ENCODE data around the gene HSPA2.

HSPA2 gene

DNA sequence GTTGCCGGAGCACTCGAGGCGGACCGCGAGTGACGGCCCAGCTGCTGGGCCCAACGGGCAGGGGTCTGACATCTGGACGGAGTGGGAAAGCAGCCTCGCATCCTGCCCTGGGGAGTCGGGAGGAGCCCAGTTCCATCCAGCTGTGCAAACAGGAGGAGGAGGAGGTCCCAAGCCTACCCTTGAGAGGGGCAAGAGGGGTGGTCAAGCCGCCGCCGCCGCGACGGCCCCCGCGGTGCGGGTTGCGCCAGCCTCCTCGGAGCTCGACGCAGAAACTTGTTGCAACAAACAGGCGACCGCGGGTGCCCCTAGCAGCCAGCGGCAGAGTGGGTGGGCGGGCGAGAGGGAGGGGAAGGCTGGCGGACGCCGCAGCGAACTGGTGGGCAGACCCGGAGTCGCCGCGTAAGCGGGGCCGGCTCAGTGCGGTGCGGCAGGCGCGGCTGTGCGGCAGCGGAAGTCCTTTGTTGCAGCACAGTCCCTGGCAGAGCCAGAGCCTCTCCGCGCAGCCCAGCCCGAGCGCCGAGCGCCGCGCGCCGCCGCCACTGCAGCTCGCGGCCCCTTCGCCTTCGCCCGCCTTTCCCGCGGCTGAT, 36.1 kb upstream of the HSPA2 start, which contains the start of gene ZBTB1:
ZBTB1 (plus strand) TSS at position 461 of the 587 bp plus-strand sequence. CDS start 16,735 bp downstream, outside the sequence.
- peak; percentile 80 for DNase-seq
- Mint-ChIP-seq H3K9me3 (no peaks in the 10 kb centered on the region), H3K36me3 (ENCODE audit: low read depth) (no peaks in the 10 kb centered on the region), H3K27me3 (ENCODE audit: low read depth, poor library complexity) (no peaks in the 10 kb centered on the region), H3K4me3 (peak within 1 kb of the TSS; percentile 91), H3K27ac (peak within 1 kb of the TSS; percentile 100), H3K4me1 (peaks cover 76% of the 10 kb centered on the region)
- TF ChIP-seq, protein P1, sequence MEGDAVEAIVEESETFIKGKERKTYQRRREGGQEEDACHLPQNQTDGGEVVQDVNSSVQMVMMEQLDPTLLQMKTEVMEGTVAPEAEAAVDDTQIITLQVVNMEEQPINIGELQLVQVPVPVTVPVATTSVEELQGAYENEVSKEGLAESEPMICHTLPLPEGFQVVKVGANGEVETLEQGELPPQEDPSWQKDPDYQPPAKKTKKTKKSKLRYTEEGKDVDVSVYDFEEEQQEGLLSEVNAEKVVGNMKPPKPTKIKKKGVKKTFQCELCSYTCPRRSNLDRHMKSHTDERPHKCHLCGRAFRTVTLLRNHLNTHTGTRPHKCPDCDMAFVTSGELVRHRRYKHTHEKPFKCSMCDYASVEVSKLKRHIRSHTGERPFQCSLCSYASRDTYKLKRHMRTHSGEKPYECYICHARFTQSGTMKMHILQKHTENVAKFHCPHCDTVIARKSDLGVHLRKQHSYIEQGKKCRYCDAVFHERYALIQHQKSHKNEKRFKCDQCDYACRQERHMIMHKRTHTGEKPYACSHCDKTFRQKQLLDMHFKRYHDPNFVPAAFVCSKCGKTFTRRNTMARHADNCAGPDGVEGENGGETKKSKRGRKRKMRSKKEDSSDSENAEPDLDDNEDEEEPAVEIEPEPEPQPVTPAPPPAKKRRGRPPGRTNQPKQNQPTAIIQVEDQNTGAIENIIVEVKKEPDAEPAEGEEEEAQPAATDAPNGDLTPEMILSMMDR (IDR thresholded peaks at IDR 0.05): no peak

DNA sequence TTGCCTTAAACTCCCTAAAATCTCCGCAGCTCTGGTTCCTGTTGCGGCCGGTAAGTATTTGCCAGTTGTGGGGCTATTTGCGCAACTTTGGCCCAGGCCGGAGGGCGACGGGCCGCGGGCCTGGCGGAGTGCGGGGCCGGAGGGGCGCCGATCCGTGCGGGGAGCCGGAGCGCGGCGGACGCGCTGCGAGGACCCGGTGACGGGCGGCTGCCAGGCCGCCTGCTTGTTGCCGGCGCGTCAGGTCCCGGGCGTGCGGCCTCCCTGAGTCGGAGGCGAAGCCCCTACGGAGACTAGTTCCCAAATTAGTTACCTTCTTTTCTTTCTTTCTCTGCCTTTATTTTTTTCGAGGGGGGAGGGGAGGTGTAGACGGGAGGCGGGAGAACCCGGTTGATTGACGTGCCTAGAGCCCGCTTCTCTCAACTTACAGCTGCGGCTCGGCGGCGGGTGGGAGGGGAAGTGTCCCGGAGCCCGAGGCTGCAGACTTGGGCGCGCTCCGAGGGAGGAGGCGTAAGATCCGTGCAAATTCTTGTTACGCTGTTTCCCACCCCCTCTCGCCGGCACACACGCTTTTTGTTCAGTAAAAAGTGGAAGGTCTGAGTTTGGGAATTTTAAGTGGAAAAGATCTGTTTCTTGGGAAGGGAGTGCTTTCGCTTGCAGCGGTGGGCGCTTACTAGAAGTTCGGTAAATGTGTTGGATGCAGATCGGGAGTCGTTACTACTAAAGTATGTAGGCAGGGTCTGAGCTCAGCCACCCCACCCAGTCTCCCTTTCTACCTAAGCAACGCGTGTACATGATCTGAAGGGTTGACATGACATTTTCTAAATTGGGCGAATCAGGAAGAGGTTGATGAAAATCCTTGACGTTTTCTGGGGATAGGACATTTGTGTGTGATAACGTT, 35.4 kb upstream of the HSPA2 start:
- H3K4me3 Mint-ChIP-seq: peak overlapping the region; percentile 91
- H3K4me1 Mint-ChIP-seq: peaks cover 74% of the 10 kb centered on the region
- TF ChIP-seq, protein P1 (IDR thresholded peaks at IDR 0.05): no peak
- peak; percentile 84 for DNase-seq
- no peaks in the 10 kb centered on the region for H3K9me3 Mint-ChIP-seq
- no peaks in the 10 kb centered on the region for H3K27me3 Mint-ChIP-seq (ENCODE audit: low read depth, poor library complexity)
- peak overlapping the region; percentile 99 for H3K27ac Mint-ChIP-seq
- no peaks in the 10 kb centered on the region for H3K36me3 Mint-ChIP-seq (ENCODE audit: low read depth)

DNA sequence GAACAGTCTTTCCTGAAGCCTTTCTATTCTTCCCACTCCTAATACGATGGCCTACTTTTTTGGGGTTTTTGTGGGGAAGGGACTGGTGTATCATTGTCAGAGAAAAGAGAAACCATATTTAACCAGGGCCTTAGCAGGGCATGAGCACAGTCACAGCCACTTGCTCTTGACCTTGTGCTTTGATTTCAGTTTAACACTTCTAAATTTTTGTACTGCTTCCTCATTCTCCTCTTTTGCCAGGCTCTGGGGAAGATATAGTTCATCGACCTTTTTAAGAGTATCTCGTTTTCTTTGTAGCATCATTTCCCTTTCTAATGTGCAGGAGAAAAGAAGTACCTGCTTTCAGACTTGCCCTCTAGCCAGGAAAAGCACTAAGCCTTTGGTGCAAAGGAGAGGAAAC, 33.8 kb upstream of the HSPA2 start:
- Mint-ChIP-seq H3K4me1 (peaks cover 76% of the 10 kb centered on the region), H3K9me3 (no peaks in the 10 kb centered on the region), H3K36me3 (ENCODE audit: low read depth) (no peaks in the 10 kb centered on the region), H3K27ac (no peak overlapping the region), H3K4me3 (peak overlapping the region; percentile 91), H3K27me3 (ENCODE audit: low read depth, poor library complexity) (no peaks in the 10 kb centered on the region)
- no peak for DNase-seq
- TF ChIP-seq, protein P1 (IDR thresholded peaks at IDR 0.05): no peak

DNA sequence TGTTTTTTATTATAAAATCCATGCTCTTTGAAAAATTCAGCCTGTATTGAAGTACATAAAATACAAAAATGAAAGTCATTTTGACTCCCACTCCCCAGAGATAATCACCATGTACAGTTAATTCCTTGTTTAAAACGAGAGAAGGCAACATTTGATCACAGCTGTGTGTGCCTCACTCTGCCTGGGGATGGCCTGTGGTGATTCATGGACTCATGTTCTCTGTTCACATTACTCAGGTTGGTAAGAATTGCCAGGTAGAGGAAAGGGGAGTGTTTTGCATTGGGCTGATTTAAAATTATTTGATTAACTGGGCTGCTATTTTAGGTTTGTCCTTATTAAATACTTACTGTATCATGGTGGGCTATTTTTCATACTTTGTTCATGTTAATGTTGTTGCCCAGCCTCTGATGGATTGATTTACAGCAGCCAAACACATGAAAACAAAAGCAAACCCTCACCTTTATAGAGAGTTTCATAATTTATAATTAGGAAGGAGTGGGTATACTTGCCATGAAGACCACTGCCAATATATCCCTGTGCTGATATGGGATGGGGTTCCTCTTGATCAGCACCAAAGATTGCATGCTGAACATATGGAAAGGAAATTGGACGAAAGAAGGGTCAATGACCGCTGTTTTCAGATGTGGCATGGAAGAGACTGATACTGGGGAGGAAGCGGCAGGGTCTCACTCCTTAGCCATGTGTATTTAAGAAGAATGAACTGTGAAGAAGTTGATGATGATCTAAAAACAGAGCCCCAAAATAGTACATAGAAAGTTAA, 33.0 kb upstream of the HSPA2 start:
- H3K4me3 Mint-ChIP-seq: peak overlapping the region; percentile 91
- TF ChIP-seq, protein P1 (IDR thresholded peaks at IDR 0.05): no peak
- DNase-seq: no peak
- H3K9me3 Mint-ChIP-seq: no peaks in the 10 kb centered on the region
- H3K36me3 Mint-ChIP-seq (ENCODE audit: low read depth): no peaks in the 10 kb centered on the region
- peaks cover 67% of the 10 kb centered on the region for H3K4me1 Mint-ChIP-seq
- no peaks in the 10 kb centered on the region for H3K27me3 Mint-ChIP-seq (ENCODE audit: low read depth, poor library complexity)
- no peak overlapping the region for H3K27ac Mint-ChIP-seq

DNA sequence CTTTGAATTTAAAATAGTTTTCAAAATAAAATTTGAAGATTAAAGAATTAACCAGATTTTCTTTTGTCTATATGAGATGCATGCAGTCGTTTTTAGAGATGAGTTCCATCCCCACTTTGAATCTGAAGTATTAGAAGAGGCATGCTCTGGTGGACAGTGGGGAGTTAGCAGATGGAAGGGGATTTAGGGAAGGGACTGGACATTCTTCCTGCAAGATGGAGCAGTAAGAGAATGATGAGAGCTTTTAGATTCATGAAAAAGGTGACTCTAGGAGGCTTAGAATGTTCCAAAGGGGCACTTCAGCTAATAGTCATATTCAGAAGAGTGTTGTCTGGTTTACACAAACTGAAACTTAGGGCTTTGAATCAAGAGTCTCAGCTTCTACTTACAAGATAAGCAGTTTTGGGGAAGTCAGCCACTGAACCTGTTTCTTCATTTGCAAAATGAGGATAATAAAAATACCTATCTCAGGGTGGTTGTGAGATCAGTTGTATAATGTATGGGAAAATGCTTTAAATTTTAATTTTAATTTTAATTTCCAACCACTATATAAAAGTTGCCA, 32.2 kb upstream of the HSPA2 start:
- DNase-seq: no peak
- TF ChIP-seq, protein P1 (IDR thresholded peaks at IDR 0.05): no peak
- Mint-ChIP-seq H3K27me3 (ENCODE audit: low read depth, poor library complexity) (no peaks in the 10 kb centered on the region), H3K36me3 (ENCODE audit: low read depth) (no peaks in the 10 kb centered on the region), H3K27ac (no peak overlapping the region), H3K9me3 (no peaks in the 10 kb centered on the region), H3K4me1 (peaks cover 62% of the 10 kb centered on the region), H3K4me3 (no peak overlapping the region)

Data from nephron progenitor cell (in vitro differentiated cells).